Mesenteric fat pad (tissue), 1 donor: ENCODE results near the gene SULT1A3. TPM values are rescaled to one million over a fixed set of nuclear protein-coding genes. Genes with fewer than 3 reads are reported as not detected.
"Not testable (repeated sequence)": the region's sequence is repeated elsewhere in the genome, so short reads cannot be mapped to it uniquely, and the experiment has no call there.

Experiments used
- DNase-seq: peaks from one replicate; pipeline ENCODE4 v3.0.0-alpha.2; 2020; ENCODE audit warnings: low spot score
- long read RNA-seq: library from polyadenylated mRNA; unstranded; transcript quantifications from one replicate; pipeline ENCODE4 v2.0.0, GENCODE V29; 2020
- total RNA-seq: library from RNA; stranded (reverse); fragmentation: NEBNext Ultra II Directional; extraction: Animal tissue kit (Norgen Biotek cat#: 25700); gene quantifications from one replicate; pipeline ENCODE4 v1.2.1, GENCODE V29; 2021
- donor health status: DM: yes; HTN: yes; CAD: no.

SULT1A3 gene
- total RNA-seq = 9.4 TPM
- long read RNA-seq, transcript SULT1A3-201 (8 exons, 1,097 nt) = major isoform, 8 of 9 reads
- long read RNA-seq, partial matches to known transcripts = 0 of 9 reads
- long read RNA-seq, other reads (novel, unspliced or antisense) = 1 of 9 reads

DNA sequence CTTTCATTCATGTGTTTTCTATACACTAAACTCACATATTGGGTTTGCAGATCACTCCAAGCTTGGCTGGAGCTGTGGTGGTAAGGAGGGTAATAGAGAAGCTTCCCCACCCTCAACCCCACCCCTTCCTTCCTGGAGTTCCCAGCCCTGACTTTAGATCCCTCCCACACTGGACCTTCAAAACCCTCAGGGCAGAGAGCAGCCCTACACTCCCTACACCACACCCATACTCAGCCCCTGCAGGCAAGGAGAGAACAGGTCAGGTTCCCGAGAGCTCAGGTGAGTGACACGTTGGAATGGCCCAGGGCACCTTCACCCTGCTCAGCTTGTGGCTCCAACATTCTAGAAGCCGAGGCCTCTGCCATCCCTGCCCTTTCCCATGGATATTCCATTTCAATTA lies at the start of gene SULT1A3:
SULT1A3 (plus strand) TSS at position 207 of the 400 bp plus-strand sequence. CDS start 1,474 bp downstream, outside the sequence.
- DNase-seq = not testable (repeated sequence)

DNA sequence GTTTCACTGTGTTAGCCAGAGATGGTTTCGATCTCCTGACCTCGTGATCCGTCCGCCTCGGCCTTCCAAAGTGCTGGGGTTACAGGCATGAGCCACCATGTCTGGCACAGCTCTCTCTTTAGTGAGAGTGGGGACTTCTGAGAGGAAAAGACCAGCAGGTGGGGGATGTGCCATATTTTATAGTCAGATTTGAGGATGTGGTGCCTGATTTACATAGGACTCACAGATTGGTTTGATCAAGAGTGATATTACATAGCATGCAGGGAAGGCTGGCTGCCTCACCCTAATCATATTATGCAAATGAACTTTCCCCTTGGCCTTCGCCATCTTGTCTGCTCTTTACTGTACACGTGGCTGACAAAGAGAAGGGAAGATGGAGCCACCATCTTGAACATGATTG lies 48.0 kb upstream of the SULT1A3 start:
- DNase-seq = no peak

GRCh38 chr16:30152517-30152916 lies 46.5 kb upstream of the SULT1A3 start:
- DNase-seq = no peak

GRCh38 chr16:30155188-30155587 lies 43.9 kb upstream of the SULT1A3 start:
- no peak for DNase-seq

DNA sequence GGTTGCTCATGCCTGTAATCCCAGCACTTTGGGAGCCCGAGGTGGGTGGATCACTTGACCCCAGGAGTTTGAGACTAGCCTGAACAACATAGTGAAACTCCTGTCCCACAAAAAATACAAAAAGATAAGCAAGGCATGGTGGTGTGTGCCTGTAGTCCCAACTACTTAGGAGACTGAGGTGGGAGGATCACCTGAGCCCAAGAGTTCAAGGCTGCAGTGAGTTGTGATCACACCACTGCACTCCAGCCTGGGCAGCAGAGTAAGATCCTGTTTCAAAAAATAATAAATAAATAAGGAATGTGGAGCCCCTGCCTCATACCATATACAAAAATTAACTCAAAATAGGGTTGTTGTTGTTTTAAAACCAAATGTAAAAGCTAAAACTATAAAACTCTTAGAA lies 41.8 kb upstream of the SULT1A3 start:
- no peak for DNase-seq

- no peak for DNase-seq
These were observed 35.5 kb upstream of the SULT1A3 start for GRCh38 chr16:30163538-30163937.

DNA sequence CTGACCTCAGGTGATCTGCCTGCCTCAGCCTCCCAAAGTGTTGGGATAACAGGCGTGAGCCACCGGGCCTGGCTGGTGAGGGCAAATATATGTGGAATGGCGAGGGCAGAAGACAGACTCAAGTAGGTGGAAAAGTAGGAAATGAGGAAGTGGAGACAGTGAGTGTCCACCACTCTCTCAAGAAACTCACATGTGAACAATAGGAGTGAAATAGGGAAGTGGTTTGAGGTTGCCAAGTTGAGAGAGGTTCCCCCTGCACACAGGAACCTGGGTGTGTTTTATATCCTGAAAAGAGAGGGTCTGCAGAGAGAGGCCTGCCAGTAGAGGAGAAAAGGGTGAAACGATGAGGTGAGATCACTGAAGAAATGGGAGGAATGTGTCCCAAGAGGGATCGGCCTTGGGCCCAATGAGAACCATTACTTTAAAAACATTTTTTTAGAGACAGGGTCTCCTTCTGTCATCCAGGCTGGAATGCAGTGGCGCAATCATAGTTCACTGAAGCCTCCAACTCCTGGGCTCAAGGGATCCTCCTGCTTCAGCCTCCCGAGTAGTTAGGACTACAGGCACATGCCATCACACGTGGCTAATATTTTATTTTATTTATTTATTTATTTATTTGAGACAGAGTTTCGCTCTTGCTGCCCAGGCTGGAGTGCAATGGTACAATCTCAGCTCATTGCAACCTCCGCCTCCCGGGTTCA lies 32.7 kb upstream of the SULT1A3 start:
- no peak for DNase-seq

- DNase-seq = not testable (repeated sequence)
These were observed 30.3 kb upstream of the SULT1A3 start for GRCh38 chr16:30168746-30169145.

DNA sequence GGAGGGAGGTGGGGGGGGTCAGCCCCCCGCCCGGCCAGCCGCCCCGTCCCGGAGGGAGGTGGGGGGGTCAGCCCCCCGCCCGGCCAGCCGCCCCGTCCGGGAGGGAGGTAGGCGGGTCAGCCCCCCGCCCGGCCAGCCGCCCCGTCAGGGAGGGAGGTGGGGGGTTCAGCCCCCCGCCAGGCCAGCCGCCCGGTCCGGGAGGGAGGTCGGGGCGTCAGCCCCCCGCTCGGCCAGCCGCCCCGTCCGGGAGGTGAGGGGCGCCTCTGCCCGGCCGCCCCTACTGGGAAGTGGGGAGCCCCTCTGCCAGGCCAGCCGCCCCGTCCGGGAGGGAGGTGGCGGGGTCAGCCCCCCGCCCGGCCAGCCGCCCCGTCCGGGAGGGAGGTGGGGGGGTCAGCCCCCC lies 29.6 kb upstream of the SULT1A3 start:
- DNase-seq = not testable (repeated sequence)

DNA sequence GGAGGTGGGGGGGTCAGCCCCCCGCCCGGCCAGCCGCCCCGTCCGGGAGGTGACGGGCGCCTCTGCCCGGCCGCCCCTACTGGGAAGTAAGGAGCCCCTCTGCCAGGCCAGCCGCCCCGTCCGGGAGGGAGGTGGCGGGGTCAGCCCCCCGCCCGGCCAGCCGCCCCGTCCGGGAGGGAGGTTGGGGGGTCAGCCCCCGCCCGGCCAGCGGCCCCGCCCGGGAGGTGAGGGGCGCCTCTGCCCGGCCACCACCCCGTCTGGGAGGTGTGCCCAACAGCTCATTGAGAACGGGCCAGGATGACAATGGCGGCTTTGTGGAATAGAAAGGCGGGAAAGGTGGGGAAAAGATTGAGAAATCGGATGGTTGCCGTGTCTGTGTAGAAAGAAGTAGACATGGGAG lies 28.9 kb upstream of the SULT1A3 start:
- DNase-seq = not testable (repeated sequence)

- no peak for DNase-seq
These were observed 26.0 kb upstream of the SULT1A3 start for GRCh38 chr16:30173054-30173453.

- not testable (repeated sequence) for DNase-seq
These were observed 22.2 kb upstream of the SULT1A3 start for GRCh38 chr16:30176876-30177275.

GRCh38 chr16:30179195-30179594 lies 19.9 kb upstream of the SULT1A3 start:
- no peak for DNase-seq

- no peak for DNase-seq
These were observed 19.1 kb upstream of the SULT1A3 start for GRCh38 chr16:30179931-30180330.

DNA sequence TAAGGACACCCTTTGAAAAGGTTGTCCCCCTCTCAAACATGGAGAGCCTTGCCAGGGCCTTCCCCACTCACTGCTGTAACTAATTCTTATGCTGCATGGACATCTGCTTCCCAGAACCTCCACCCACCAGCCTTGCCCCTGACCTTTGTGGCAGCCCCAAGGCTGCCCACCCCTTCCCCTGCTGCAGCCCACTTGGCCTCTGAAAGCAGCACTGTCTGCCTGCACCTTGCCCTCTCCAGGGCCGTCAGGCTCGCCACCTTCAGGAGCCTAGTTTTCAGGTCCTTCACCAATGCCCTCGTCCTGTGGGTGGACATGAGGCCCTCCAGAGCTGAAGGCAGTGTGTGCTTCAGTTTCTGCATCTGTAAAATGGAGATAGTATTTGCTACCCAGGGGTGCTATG lies 18.3 kb upstream of the SULT1A3 start:
- no peak for DNase-seq

- DNase-seq = peak; percentile 96
These were observed 15.6 kb upstream of the SULT1A3 start, which contains the start of gene CORO1A for GRCh38 chr16:30183233-30184095. Gene CORO1A, plus strand, starts transcription at chr16:30183602. Its CDS starts 1,608 bp downstream, at chr16:30185210.

- DNase-seq = no peak
These were observed 14.8 kb upstream of the SULT1A3 start for GRCh38 chr16:30184096-30184890.

DNA sequence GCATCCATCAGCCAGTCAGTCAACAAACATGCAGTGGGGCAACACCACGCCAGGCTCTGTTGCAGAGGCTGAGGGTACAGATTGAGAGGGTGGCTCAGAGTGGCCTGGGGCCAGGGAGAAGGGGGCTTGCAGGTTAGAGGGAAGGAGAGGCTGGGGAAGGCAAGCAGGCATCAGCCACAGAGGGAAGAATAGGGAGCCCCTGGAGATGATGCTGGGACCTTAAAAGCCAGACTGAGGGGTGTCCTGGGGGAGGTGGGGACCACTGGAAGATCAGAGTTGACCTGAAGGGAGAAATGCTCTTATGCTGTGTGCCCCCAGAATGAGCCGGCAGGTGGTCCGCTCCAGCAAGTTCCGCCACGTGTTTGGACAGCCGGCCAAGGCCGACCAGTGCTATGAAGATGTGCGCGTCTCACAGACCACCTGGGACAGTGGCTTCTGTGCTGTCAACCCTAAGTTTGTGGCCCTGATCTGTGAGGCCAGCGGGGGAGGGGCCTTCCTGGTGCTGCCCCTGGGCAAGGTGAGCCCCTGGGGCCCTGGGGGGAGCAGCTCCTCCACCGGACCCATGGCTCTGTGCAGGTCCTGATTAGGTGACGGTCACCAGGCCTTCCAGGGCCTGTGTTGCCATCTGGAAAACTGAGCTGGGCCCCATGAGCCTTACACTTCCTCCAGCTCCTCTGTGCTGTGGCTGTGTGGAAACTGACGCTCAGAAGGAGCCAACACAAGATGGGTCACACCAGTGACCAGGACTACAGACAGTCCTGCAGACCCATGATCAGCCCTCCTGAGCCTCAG lies 14.0 kb upstream of the SULT1A3 start:
- no peak for DNase-seq

- DNase-seq = no peak
These were observed 13.2 kb upstream of the SULT1A3 start for GRCh38 chr16:30185683-30186421.

DNA sequence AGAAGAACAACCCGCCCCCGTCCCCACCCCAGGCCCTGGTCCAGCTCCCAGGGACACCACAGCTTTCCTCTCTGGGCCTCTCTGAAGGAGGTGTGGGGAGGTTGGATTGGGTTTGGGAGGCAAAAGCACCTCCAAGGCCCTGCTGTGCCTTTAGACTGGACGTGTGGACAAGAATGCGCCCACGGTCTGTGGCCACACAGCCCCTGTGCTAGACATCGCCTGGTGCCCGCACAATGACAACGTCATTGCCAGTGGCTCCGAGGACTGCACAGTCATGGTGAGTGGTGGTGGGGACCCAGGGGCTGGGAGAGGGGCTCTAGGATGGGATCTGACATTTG lies 12.6 kb upstream of the SULT1A3 start:
- no peak for DNase-seq
